A673 (cell line): ENCODE results near the gene CUX1. TPM values are rescaled to one million over a fixed set of nuclear protein-coding genes. Genes with fewer than 3 reads are reported as not detected.

ENCODE experiments used
- BruUV-seq: library from RNA; stranded (reverse); fragments of 400-500 nt; replicated peaks from 2 replicates; lab custom pipeline; 2021; lab: Mats Ljungman, UMichigan
- CTCF ChIA-PET: fragments of 300-600 bp; sonication (Branson Sonifier 250); formaldehyde crosslinking; loops from one replicate; lab custom pipeline; 2022; ENCODE audit warnings: antibody characterized with exemption; lab: Charles Lee
- POLR2A ChIA-PET: fragments of 300-600 bp; sonication (Branson Sonifier 250); formaldehyde crosslinking; loops from one replicate; lab custom pipeline; 2022; ENCODE audit warnings: antibody characterized with exemption; ENCODE audit not compliant: low non-redundant PET; lab: Charles Lee
- DNase-seq: peaks from one replicate; pipeline ENCODE4 v3.0.0-alpha.2; 2015; ENCODE audit warnings: low spot score
- H3K27ac ChIP-seq: fragments of 200-600 bp; sonication (generic); 2 replicates; pipeline ENCODE4 v1.5.1; 2016; ENCODE audit warnings: mixed run types, low read depth, mild to moderate bottlenecking, mixed read lengths, antibody characterized with exemption, low read length; ENCODE audit not compliant: poor library complexity, severe bottlenecking
- H3K27me3 ChIP-seq: fragments of 200-600 bp; sonication (generic); replicated peaks from 2 replicates; pipeline ENCODE4 v1.6.1; 2017; ENCODE audit warnings: mixed run types, low read depth, mild to moderate bottlenecking, mixed read lengths, antibody characterized with exemption, low read length; ENCODE audit not compliant: insufficient read depth, poor library complexity
- H3K36me3 ChIP-seq: fragments of 200-600 bp; sonication (generic); 2 replicates; pipeline ENCODE4 v1.6.1; 2016; ENCODE audit warnings: mixed run types, mild to moderate bottlenecking, mixed read lengths, antibody characterized with exemption, low read length; ENCODE audit not compliant: insufficient read depth, poor library complexity, severe bottlenecking
- H3K4me1 ChIP-seq: fragments of 200-600 bp; sonication (generic); 2 replicates; pipeline ENCODE4 v1.6.1; 2017; ENCODE audit warnings: mixed run types, mild to moderate bottlenecking, mixed read lengths, antibody characterized with exemption, low read length; ENCODE audit not compliant: insufficient read depth, poor library complexity, severe bottlenecking
- H3K4me3 ChIP-seq: fragments of 200-600 bp; sonication (generic); 2 replicates; pipeline ENCODE4 v1.5.1; 2016; ENCODE audit warnings: low read depth, mixed run types, mild to moderate bottlenecking, mixed read lengths, low read length; ENCODE audit not compliant: poor library complexity, severe bottlenecking
- H3K9me3 ChIP-seq: fragments of 200-600 bp; sonication (generic); 2 replicates; pipeline ENCODE4 v1.6.1; 2016; ENCODE audit warnings: mixed run types, low read depth, mild to moderate bottlenecking, mixed read lengths, antibody characterized with exemption, low read length; ENCODE audit not compliant: poor library complexity, severe bottlenecking
- EZH2 ChIP-seq: fragments of 200-600 bp; sonication (generic); IDR thresholded peaks from 2 replicates; pipeline ENCODE4 v1.6.1; 2017; ENCODE audit warnings: borderline replicate concordance, low read depth, mild to moderate bottlenecking, mixed read lengths, antibody characterized with exemption, low read length; ENCODE audit not compliant: poor library complexity, severe bottlenecking
- intact Hi-C: fragments of 100-400 bp; cut with micrococcal nuclease; formaldehyde crosslinking; loops from one replicate; pipeline ENCODE4 v1.10.0; 2022; ENCODE audit not compliant: unreplicated experiment
- total RNA-seq: library from RNA; stranded (reverse); gene quantifications from 2 replicates; pipeline ENCODE4 v1.2.3, GENCODE V29; 2021
- TF ChIP-seq, protein P1 (sequence below): fragments of 300-800, 200-600 bp; sonication (generic); conservative IDR thresholded peaks from 2 replicates; pipeline ENCODE4 v1.5.1; 2017; ENCODE audit warnings: low read depth, mild to moderate bottlenecking, antibody characterized with exemption, low read length, moderate library complexity, mixed read lengths

CUX1 gene
- total RNA-seq, 1 experiment from 2014 or later = 49.4 TPM

DNA sequence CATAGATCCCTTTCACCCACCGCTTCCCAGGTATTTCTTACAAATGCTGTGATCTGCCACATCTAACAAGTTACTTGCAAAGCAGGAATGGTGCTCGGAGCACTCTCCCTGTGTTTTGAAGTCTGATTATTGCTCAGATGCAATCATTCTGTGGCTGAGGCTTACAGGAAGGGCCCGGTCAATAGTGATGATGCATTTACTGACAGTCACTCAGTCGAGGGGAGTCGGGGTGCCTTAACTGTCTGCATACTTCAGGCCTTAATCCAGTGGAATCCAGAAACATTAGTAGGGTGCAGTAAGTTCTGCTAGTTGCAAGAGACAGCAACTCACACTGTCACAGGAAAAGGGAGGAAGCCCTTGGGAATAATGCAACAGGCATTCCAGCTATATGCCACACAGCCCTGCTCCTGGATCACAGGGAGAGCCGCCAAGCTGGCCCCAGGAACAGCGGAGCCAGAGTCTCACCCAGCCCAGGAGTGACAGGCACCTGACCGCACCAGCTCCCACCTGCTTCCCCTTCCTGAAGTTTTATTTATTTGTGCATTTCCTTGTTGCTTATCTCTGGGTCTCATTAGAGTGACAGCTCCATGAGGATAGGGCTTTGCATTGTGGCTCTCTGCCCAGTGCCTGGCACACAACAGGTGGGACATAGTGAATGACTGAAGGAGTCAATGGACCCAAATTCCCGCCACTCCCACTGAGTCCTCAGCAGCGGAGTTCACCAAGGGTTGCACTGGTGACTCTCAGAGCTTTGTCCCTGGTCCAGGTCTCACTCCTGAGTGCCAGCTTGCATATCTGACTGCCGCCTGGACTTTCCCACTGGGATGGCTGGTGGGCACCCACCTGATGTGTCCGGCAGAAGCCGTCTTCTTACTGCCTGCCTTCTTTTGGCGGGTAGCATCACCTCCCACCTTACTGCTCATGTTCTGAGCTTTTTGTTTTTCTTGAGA, 256.8 kb downstream of the CUX1 start:
- no peak for TF ChIP-seq EZH2
- TF ChIP-seq, protein P1, sequence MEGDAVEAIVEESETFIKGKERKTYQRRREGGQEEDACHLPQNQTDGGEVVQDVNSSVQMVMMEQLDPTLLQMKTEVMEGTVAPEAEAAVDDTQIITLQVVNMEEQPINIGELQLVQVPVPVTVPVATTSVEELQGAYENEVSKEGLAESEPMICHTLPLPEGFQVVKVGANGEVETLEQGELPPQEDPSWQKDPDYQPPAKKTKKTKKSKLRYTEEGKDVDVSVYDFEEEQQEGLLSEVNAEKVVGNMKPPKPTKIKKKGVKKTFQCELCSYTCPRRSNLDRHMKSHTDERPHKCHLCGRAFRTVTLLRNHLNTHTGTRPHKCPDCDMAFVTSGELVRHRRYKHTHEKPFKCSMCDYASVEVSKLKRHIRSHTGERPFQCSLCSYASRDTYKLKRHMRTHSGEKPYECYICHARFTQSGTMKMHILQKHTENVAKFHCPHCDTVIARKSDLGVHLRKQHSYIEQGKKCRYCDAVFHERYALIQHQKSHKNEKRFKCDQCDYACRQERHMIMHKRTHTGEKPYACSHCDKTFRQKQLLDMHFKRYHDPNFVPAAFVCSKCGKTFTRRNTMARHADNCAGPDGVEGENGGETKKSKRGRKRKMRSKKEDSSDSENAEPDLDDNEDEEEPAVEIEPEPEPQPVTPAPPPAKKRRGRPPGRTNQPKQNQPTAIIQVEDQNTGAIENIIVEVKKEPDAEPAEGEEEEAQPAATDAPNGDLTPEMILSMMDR = no peak
- intact Hi-C loops = no loop called here
- Histone ChIP-seq H3K27ac (no peak overlapping the region), H3K36me3 (no peaks in the 10 kb centered on the region), H3K4me3 (no peak overlapping the region), H3K9me3 (no peaks in the 10 kb centered on the region), H3K27me3 (no peaks in the 10 kb centered on the region), H3K4me1 (peaks cover 4% of the 10 kb centered on the region)
- BruUV-seq = no TSS peak
- POLR2A ChIA-PET = no interaction called here
- CTCF ChIA-PET = no interaction called here
- DNase-seq = no peak

DNA sequence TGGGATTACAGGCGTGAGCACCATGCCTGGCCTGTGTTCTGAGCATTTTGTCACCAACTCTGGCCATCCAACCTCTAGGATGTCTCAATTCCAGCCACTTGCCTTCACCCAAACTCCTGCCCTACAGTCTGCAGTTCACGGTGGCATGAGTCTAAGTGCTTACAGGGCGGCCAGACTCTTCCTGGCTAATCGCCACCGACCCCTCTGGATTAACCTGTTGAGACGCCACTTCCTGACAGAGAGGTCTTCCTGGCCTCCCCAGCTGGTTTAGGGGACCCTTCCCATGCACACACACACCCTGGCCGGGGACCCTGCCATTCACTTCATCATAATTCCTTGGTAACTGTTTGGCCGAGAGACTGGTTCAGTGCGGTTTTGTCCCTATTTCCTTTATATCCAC, 257.7 kb downstream of the CUX1 start:
- Histone ChIP-seq H3K4me1 (peaks cover 11% of the 10 kb centered on the region), H3K4me3 (no peak overlapping the region), H3K9me3 (no peaks in the 10 kb centered on the region), H3K36me3 (no peaks in the 10 kb centered on the region), H3K27ac (no peak overlapping the region), H3K27me3 (no peaks in the 10 kb centered on the region)
- ChIA-PET CTCF (no interaction called here), POLR2A (no interaction called here)
- no peak for TF ChIP-seq EZH2
- TF ChIP-seq, protein P1 = no peak
- intact Hi-C loops = no loop called here
- no peak for DNase-seq
- no TSS peak for BruUV-seq

DNA sequence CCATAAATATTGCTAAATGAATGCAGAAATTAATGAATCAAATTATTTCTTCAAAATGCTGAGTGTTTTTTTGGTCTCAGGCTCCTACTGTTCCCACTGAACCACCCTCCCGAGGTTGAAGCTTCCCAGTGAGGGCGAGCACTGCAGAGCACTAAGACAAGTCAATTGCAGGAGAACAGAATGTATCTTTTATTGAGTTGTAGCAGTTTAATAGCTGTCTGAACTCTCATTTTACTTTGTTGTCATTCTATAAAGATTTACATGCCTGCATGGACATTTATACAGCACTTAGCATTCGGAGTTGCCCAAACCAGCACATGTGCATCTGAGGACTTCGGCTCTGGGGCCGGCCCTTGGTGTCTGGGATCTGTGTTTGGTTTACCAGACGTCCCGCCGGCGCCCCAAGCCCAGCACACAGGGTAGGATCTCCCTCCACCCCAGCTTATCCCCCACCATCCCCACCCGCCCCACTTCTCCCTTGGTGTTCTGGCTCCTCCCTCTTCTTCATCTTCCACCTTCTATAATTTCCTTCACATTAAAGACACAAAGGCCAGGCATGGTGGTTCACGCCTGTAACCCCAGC, 258.2 kb downstream of the CUX1 start:
- BruUV-seq = no TSS peak
- CTCF ChIA-PET = no interaction called here

More for the DNA sequence above, 258.2 kb downstream of the CUX1 start:
- no peak for DNase-seq
- Histone ChIP-seq H3K4me1 (peaks cover 11% of the 10 kb centered on the region), H3K27me3 (no peaks in the 10 kb centered on the region), H3K36me3 (no peaks in the 10 kb centered on the region), H3K27ac (no peak overlapping the region), H3K9me3 (no peaks in the 10 kb centered on the region), H3K4me3 (no peak overlapping the region)
- TF ChIP-seq, protein P1 = no peak
- TF ChIP-seq EZH2 = no peak
- intact Hi-C loops = no loop called here
- POLR2A ChIA-PET = no interaction called here
